Measurements from ENCODE around the gene NPTX1.

NPTX1 gene

DNA sequence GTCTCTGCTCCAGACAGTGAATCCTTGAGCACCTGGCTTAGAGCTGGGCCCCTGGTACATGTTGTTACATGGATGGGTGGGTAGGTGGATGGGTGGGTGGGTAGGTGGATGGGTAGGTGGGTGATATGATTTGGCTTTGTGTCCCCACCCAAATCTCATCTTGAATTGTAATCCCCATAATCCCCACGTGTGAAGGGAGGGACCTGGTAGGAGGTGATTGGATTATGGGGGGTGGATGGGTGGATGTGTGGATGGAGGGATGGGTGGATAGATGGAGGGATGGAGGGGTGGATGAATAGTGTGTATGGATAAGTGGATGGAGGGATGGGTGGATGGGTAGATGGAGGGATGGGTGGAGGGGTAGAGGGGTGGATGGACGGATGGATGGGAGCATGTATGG lies 26.6 kb upstream of the NPTX1 start:
- DNase-seq, result no peak

DNA sequence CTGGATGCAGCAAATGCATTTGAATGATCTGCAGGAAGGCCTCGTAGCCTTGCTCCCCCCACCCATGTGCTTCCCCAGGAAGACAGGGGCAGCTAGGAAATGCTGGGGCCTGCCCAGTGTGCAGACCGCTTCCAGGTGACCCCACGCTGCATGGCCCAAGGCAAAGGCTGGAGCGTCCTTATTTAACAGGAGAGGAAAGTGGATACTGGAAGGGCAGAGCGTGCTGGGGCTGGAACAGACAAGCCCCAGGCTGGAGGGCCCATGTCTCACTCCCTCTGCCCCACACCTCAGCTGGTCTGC lies 26.1 kb upstream of the NPTX1 start:
- DNase-seq, result no peak

DNA sequence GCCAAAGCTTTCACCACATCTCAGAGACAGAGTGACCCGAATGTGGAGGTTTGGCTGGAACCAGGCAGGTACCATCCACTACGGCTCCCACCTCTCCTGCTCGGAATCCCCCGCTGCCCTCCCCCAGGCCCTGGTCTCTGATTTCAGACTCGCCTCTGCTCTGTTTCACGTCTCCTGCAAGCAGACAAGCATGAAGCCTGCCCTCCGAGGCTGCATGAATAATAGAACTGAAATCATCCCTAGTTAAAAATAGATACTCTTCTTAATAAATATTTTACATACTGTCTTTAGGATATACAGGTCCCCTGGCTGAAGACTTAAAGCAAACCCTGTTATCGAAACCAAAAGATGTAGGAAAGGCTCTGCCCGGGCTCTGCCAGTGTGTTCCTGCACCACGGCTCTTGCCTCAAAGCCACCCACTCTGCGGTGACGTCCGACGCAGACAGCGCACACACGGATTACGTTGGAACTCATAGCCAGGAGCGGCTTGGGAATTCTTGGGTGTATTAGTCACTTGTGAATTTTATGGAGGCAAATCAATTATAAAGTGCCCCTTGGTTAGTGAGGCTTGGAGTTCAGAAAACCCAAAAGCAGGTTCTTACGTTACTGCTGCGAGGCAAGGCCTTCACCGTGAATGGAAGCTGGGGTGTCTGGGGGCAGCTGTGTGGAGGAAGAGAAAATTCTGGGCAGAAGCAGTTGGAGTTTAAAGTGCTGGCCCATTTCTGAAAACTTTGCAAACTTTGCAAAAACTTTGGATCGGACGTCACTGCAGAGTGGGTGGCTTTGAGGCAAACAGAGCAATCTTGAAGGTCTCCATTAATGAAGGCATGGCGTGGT lies 25.6 kb upstream of the NPTX1 start:
- DNase-seq, result no peak

DNA sequence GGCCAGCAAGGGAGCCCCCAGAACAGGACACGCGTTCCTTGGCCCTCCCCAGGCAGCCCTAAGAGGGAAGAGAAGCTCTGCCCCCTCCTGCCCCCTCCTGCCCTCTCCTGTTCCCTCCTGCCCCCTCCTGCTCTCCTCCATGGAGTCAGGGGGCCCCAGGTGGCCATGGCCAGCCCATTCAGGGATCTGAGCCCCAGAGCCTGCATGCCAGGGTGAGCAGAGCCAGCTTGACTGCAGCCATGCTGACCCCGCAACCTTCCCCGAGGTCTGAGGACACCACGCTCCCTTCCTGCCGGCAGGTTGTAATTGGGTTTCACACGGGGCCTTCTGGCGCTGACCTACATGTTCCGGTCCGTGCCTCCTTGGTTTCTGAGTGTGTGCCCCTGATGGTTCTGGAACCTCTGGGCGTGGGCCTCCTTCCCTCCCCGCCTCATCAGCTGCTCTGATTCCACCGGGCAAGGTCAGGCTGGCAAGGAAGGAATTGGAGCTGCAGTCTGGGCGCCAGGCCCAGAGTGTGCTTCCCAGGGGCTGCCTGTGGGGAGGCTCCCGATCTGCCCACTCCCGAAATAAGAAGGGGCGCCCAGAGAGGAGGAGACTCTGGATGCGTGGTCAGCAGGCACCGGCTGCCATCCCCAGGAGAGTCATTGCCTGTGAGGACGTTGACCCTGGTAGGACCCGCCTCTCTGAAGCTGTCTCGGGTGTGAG lies 23.7 kb upstream of the NPTX1 start:
- no peak for DNase-seq

DNA sequence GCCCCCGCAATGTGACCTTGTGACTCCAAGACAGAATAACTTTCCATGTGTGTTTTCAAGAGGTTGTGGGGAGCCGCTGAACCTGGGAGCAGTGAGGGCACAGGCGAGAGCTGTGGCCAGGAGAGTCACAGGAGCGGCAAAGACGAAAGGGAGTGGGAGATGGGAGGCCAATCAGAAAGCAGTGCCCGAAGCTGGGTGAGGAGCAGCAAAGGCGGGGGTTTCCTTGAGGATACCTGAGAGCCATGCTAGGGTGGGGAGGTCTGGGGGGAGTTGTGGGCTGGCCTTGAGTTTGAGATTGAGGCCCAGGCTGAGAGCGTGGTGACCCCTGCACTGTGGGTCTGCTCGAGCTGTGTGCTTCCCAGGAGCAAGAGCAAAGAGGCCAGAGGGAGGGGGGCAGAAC lies 23.2 kb upstream of the NPTX1 start:
- no peak for DNase-seq

DNA sequence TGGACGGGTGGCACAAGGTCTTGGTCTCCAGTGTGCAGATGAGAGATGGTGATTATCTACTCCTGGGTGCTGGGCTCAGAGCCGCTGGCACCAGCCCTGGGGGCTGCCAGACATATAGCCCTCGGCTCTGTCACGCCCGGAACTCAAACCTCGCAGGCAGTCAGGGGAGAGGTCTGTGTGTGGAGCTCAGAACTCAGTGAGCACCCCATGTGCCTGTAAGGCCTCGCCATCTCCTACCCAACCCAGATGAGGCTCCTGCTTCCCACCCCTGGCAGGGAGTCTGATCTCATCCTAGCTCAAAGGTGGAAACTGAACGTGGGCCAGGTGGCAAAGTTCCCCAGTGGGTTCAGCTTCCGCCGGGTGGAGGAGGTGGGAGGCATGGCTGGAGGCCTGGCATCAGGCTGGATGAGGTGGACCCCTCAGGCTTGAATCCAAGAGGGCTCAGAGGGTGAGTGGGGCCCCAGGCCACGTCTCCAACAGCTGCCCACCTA lies 22.6 kb upstream of the NPTX1 start:
- no peak for DNase-seq

DNA sequence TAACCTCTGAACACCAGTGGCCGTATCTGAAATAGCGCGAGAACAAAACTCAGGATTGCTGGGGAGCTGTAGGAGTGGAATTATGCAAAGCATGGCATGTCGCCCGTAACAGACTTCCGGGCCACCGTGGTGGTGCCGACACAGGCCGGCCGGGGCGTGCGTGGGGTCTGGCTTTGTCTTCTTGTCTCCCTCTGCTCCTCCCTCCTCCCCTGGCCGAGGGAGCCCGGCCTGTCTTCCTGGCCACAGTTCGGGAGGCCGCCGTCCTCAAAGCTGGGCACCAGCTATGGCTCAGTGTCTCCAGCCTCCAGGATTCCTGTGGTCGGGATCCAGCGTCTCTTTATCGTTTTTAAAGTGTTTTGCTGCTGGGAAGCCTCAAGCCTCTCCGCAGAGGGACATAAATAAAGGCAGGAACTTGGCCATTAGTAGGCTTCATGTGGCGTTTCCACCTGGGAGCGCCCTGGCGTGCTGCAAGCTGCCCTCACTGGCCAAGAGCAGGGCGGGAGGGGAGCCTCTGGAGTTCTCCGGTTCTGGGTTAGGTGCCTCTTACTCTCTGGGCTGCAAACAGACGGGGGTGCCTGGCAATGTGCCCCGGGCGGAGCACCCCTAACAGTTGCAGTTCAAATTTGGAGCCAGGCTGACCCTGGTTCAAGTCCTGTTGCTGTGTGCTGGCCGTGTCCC lies 22.0 kb upstream of the NPTX1 start:
- DNase-seq, result peak; percentile 64

DNA sequence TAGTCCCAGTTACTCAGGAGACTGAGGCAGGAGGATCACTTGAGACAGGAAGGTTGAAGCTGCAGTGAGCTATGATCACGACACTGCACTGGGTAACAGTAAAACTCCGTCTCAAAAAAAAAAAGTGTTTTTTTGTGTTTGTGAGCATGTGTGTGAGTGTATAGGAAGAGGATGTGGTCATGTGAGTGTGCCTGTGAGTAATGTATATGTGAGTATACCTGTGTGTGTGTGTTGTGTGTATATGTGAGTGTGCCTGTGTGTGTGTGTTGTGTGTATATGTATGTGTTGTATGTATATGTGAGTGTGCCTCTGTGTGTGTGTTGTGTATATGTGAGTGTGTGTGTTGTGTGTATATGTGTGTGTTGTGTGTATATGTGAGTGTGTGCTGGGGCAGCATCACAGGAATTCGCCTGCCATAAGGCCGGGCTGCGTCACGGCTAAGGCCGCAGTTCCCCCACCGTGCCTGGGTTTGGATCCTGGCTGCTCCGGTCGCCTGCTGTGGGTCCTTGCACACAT lies 21.4 kb upstream of the NPTX1 start:
- no peak for DNase-seq

DNA sequence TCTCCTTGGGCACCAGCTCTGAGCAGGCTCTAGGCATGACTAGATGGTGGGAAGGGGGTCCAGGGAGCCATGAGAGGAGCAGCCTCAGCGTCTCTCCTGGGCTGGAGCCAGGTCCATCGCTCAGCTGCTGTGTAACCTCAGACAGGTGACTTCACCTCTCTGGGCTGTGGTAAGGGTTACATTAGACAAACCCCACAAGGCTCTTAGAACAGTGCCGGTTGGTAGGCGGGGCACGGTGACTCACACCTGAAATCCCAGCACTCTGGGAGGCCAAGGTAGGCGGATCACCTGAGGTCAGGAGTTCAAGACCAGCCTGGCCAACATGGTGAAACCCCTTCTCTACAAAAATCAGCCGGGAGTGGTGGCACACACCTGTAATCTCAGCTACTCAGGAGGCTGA lies 18.1 kb upstream of the NPTX1 start:
- DNase-seq, result no peak

DNA sequence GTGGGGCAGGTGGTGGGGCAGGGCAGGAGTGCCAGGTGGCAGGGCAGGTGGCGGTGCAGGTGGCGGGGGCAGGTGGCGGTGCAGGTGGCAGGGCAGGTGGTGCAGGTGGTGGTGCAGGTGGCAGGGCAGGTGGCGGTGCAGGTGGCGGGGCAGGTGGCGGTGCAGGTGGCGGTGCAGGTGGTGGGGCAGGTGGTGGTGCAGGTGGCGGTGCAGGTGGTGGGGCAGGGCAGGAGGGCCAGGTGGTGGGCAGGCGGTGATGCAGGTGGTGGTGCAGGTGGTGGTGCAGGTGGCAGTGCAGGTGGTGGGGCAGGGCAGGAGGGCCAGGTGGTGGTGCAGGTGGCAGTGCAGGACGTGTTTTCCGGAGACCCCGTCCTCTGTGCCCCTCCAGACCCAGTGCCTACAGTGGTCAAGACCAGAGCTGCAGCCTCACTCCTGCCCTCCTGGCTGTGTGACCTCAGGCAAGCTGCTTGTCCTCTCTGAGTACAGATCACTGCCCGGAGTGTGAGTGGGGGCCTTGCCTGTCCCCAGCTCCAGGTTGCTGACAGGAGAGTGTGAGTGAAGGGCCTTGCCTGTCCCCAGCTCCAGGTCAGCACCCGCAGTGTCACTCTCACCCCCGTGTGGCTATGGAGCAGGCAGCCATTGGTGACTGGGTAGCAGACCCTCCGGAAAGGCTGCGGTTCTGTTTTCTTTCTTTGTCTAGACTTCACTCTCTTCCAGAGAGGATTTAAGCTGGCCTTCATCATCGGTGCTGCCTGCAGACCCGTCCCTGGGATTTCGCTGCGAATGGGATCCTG lies 16.1 kb upstream of the NPTX1 start:
- no peak for DNase-seq

DNA sequence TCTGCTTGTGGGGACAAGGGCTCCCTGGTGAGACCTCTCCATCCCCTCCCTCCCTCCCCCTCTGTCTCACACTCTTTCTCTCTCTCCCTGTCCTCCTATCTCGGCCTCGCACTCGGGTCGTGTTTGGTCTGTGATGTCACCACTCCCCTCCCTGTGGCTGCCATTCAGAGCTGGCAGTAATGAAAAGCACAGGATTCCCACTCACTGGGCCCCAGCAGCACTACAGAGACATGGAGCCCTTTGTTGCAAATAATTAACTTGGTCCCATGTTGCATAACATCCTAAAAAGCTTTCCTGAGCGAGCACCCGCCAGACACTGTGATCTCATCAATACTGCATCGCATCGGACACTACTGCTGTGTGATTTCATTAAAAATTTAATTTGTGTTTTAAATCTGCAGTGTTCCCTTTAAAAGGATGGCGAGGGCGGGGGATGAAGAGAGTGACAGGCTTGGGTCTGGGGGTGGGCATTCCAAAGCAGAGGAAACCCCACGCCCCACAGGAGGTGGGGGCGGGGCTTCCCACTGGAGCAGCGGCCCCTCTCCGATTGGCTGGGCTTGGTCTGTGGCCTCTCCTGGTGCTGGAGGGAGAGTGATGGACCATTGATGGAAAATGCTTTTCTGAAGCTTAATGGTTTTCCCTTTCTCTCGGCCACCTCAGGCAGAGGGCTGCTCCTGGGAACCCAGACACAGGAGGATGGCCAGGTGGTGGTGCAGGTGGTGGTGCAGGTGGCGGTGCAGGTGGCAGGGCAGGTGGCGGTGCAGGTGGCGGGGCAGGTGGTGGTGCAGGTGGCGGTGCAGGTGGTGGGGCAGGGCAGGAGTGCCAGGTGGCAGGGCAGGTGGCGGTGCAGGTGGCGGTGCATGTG lies 15.3 kb upstream of the NPTX1 start:
- no peak for DNase-seq

DNA sequence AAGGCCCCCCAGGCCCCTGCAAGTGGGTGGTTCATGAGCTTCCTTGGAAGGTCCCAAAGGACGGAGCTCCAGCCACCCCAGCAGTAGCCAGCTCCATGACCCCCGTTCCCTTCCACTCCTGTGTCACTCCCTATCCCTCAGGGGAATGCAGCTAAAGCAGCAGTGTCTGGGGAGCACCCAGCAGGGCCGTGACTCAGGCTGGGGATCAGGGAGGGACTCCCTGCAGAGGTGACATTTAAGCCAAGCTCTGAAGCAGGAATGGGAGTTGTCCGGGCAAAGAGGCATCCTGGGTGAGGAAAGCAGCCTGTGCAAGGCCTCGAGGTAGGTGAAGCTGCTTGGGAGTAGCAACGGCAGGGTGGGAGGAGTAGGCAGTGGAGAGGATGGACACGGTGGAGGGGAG lies 11.1 kb upstream of the NPTX1 start:
- DNase-seq, result no peak

DNA sequence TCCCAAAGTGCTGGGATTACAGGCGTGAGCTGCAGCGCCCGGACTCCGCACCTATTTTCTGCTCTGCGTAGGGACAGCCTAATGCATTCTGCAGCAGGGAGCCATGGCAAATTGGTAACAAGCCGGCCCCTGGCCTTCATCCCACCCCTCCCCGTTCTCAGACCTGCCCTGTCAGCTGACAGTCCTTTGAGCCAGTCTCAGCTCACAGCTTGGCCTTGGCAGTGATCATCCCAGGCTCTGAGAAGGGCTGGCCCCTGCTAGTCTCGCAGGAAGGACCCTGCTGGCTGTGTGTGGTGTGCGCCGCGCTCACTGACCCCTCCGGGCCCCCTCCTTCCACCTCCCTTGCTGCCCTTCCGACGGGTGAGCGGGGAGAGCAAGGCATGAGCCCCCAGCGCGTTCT lies 10.3 kb upstream of the NPTX1 start:
- DNase-seq, result peak; percentile 19

DNA sequence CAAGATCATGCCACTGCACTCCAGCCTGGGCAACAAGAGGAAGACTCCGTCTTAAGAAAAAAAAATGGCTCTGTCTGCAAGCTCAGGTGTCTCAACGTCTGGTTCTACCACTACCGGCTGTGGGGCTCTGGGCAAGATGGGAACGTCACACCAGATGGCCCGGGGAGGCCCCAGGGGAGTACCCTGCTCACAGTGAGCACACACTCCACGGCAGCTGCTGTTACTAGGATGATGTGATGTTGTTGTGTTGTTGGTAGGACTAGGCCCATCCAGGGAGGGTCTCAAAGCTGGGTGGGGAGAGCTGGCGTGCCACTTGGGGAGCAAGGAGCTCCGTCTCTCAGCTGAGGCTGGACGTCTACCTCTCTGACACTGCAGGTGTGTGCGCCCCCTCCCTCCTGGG lies 9.4 kb upstream of the NPTX1 start:
- DNase-seq, result peak; percentile 52

DNA sequence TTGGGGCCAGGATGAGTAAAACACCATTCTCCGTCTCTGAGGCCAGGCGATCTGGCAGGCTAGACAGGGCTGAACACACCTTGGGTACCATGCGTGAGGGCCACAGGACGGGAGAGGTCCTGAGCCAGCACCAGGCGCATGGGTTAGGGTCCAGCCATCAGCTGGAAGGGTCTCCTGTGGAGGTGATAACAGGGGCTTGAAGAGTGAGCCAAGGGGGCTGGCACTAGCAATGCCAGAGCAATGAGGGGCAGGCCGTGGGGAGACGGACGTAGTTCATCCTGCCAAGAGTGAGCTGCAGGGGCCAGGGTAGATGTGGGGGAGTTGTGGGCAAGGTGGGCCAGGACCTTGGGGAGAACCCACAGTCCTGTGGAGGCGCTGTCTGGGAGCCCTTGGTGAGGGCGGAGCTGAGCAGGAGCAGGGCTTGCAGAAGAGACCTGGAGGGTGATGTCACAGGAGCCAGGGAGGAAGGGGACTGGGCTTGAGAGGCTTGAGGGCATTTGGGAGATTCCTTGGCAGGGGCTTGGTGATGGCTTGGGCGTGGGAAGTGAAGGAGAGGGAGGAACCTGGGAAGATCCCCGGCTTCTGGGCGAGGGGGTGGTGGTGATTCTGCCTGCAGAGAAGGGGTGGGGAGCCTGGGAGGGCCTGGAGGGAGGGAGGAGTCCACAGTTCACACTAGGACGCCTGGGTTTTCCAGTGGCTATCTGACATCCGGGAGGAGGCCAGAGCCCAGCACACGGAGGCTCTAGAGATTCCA lies 6.3 kb upstream of the NPTX1 start:
- peak; percentile 11 for DNase-seq

DNA sequence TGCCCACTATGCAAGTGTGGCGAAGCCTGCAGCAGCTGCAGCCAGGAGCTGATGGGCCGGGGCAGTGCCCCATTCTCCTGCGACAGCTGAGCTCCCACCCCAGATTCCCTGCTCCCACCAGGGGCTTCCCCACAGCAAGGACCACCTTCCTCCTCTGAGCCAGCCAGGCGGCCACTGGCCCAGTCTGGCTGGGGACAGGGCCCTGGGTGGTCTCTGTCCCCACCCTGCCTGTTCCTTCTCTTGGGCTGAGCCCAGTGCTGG lies 5.6 kb upstream of the NPTX1 start:
- no peak for DNase-seq

DNA sequence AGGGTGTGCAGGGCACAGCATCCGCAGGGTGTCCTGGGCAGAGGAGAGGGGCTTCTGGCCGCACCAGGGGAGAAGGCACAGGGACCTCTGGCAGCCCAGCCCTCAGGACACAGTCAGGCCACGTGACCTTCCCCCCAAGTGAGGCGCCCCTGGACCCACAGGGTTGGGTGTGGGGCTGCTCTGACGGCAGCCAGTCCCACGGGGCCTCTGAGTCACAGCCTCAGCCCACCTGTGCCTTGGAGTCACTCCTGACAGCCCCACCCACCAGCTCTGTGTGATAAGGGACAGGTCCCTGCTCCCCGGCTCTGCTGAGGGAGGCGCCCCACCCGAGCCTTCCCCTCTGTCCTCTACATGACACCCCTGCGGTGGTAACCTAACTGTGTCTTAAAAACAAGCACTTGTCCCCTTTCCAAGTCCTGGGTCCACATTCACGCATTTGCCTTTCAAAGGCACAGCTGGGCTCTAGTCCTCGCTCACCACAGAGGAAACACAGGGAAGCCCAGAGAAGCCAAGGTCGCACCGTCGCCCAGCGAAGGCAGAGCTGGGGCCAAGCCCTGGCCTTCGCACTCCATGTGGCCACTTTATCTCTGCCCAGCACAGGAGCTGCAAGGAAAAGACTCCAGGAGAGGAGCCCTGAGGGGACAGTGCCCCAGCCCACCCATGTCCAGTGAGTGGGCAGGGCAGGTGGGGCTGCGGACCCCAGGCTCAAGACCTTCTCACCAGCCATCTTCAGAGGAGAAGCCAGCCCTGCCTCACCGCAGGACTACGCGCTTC lies 5.1 kb upstream of the NPTX1 start:
- DNase-seq, result no peak

DNA sequence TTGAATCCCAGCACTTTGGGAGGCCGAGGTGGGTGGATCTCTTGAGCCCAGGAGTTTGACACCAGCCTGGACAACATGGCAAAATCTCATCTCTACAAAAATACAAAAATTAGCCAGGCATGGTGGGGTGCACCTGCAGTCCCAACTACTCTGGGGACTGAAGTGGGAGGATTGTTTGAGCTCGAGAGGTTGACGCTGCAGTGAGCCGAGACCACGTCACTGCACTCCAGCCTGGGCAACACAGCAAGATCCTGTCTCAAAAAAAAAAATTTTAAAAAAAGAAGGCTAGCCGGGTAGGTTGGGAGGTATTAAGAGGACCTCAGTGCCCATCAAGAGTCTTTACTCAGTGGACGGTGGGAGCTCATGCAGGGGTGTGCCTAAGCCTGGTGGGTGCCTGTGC lies 3.8 kb upstream of the NPTX1 start:
- DNase-seq, result no peak

DNA sequence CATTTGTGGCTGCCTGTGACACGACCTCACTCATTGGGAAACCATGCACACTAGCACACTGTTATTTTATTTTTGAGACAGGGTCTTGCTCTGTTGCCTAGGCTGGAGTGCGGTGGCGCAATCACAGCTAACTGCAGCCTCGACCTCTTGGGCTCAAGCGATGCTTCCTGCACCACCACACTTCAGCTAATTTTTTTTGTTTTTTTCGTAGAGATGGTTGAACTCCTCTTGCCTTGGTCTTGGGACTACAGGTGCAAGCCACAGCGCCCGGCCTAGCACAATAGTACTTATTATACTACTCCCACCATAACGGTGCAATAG lies 2.8 kb upstream of the NPTX1 start:
- DNase-seq, result no peak

DNA sequence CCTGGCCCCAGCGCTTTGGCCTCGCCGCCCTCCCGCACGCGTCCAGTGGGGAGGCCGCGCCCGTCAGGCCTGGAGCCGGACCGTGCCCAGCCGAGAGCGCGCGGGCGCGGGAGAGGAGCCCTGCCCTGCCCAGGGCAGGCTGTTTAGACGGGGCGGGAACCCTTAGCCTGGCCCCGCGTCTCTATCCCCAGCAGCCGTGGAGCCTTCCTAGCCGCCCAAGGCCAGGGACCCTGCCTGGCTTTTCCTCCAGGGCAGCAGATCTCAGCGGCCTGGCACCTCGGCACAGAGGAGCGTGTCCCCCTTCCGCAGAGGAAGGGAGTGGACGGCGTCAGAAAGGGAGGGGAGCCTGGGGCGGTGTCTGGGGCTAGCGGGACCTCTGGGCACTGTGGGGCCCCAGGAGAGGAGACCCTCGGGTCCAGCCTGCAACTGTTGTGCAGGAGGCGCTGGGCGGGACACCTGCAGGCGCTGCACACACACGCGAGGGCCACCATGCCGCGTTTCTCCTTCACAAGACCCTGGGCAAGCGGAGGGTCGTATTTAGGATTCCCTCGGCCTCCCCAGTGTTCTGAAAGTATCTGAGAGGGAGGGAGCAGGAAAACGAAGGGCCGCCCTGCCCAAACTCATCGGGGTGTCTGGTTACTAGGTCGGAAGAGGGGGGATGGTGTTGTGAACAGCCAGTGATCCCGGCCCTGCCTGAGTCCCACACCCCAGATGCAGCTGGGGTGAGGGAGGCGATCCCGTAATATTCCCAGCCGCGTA lies 2.3 kb upstream of the NPTX1 start:
- no peak for DNase-seq
